Vagina (tissue), 2 donors: ENCODE measurements around the gene TGFBR3.

Experiments used
- CTCF ChIP-seq, 3 experiments: fragments of 450-650 bp in 2 of 3; fragments of 200-600 bp in 1 of 3; sonication (generic) in 1 of 3; IDR thresholded peaks; one replicate each; pipeline ENCODE4 v1.5.1; 2017 to 2019; ENCODE audit warnings: antibody characterized with exemption in 3 of 3, mild to moderate bottlenecking in 2 of 3, moderate library complexity in 2 of 3
- POLR2A ChIP-seq, 2 donors: fragments of 450-650 bp; IDR thresholded peaks; one replicate each; pipeline ENCODE4 v1.6.1; 2017; ENCODE audit warnings: antibody characterized with exemption in 2 of 2, mild to moderate bottlenecking in 2 of 2, moderate library complexity in 2 of 2
- POLR2AphosphoS5 ChIP-seq, 2 donors: sonication (generic); formaldehyde crosslinking; IDR thresholded peaks; one replicate each; pipeline ENCODE4 v1.9.0; 2017; ENCODE audit warnings: antibody characterized with exemption in 2 of 2, mild to moderate bottlenecking in 2 of 2, low read depth in 1 of 2; ENCODE audit not compliant: insufficient read depth in 1 of 2

- no peak for TF ChIP-seq CTCF (IDR thresholded peaks at IDR 0.05)
- no peak for TF ChIP-seq POLR2A (IDR thresholded peaks at IDR 0.05)
- no peak for TF ChIP-seq POLR2AphosphoS5 (IDR thresholded peaks at IDR 0.05; ENCODE audit: insufficient read depth in 1 of 2, low read depth in 1 of 2)
Observed at GRCh38 chr1:91741301-91741700, 144.7 kb downstream of the TGFBR3 start.
